DOHH2 (cell line): Measurements from ENCODE around the gene HMX1.

Experiments used
- EZH2phosphoT487 ChIP-seq: fragments of 200-600 bp; sonication (generic); IDR thresholded peaks from 2 replicates; pipeline ENCODE4 v1.6.1; 2017; ENCODE audit warnings: borderline replicate concordance, mild to moderate bottlenecking, antibody characterized with exemption, low read length, moderate library complexity, mixed read lengths
- TF ChIP-seq, protein P1 (sequence below): fragments of 200-600 bp; sonication (generic); IDR thresholded peaks from one replicate; pipeline ENCODE4 v1.5.1; 2014; ENCODE audit warnings: antibody characterized with exemption, mild to moderate bottlenecking, low read depth, low read length; ENCODE audit not compliant: poor library complexity, severe bottlenecking

DNA sequence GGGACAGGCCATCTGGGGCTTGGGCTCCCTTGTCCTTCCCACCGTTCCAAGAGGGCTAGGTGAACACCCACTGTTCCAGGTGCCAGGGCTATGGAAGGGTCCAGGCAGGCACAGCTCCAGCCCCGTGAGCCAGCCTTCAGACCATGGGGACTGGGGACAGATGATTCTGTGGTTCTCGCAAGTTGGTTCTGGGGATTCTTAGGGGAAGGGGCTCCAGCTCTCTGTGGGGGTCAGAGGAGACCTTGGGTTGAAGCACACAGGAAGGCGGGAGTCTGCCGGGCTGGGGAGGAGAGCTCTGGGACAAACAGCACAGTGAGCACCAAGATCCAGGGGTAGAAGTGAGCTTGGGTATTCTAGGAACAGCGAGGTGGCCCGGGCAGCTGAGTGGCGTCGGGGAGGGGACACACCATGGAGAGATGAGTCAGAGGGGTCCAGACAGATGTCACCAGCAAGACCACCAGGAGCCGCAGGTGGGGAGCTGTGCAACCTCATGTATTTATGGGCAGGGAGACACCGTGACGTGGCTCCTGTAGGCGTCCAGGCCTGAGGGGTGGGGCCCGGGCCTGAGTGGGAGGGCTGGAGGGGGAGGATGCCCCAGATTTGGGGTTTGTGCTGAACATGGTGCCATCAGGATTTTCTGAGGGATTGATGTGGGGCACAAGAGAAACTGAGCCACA, 48.8 kb upstream of the HMX1 start:
- TF ChIP-seq, protein P1, sequence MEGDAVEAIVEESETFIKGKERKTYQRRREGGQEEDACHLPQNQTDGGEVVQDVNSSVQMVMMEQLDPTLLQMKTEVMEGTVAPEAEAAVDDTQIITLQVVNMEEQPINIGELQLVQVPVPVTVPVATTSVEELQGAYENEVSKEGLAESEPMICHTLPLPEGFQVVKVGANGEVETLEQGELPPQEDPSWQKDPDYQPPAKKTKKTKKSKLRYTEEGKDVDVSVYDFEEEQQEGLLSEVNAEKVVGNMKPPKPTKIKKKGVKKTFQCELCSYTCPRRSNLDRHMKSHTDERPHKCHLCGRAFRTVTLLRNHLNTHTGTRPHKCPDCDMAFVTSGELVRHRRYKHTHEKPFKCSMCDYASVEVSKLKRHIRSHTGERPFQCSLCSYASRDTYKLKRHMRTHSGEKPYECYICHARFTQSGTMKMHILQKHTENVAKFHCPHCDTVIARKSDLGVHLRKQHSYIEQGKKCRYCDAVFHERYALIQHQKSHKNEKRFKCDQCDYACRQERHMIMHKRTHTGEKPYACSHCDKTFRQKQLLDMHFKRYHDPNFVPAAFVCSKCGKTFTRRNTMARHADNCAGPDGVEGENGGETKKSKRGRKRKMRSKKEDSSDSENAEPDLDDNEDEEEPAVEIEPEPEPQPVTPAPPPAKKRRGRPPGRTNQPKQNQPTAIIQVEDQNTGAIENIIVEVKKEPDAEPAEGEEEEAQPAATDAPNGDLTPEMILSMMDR, result no peak
- no peak for TF ChIP-seq EZH2phosphoT487
